GM12878 (cell line): ENCODE data around the gene NRP1. TPM values are rescaled to one million over a fixed set of nuclear protein-coding genes. Genes with fewer than 3 reads are reported as not detected.

Experiments
- ATAC-seq: fragments of 200-7000 bp; cut with Tn5 transposase; 3 replicates; pipeline ENCODE4 v1.9.1; 2020; ENCODE audit warnings: mild to moderate bottlenecking, moderate library complexity
- BruUV-seq: library from RNA; stranded (reverse); fragments of 400-500 nt; replicated peaks from 2 replicates; lab custom pipeline; 2021; lab: Mats Ljungman, UMichigan
- CTCF ChIA-PET: fragments of 300-600 bp; sonication (Branson Sonifier 250); formaldehyde crosslinking; extraction: SDS; loops from one replicate; lab custom pipeline; 2021; ENCODE audit warnings: inconsistent platforms; lab: Yijun Ruan, JAX
- POLR2A ChIA-PET: fragments of 350-600 bp; formaldehyde crosslinking; extraction: SDS; loops from one replicate; lab custom pipeline; 2021; ENCODE audit warnings: inconsistent platforms; lab: Charles Lee
- RAD21 ChIA-PET: fragments of 300-600 bp; sonication (Branson Sonifier 250); formaldehyde crosslinking; loops from one replicate; lab custom pipeline; 2023; ENCODE audit warnings: antibody characterized with exemption; ENCODE audit not compliant: unreplicated experiment; lab: Charles Lee
- SMC1A ChIA-PET: fragments of 300-600 bp; sonication (Branson Sonifier 250); formaldehyde crosslinking; loops from one replicate; lab custom pipeline; 2023; ENCODE audit not compliant: unreplicated experiment, uncharacterized antibody; lab: Charles Lee
- DNase-seq: peaks from one replicate; pipeline ENCODE4 v3.0.0-alpha.2; 2011; ENCODE audit warnings: low read depth, low spot score
- FAIRE-seq: peaks from 3 replicates; lab custom pipeline; 2011; peaks lifted over from hg19 to GRCh38; lab: Jason Lieb, UNC
- H2AFZ ChIP-seq: 2 replicates; pipeline ENCODE4 v1.6.0; 2011; ENCODE audit warnings: low read depth, low read length, control low read depth; ENCODE audit not compliant: control insufficient read depth
- H3K27ac ChIP-seq: 2 replicates; pipeline ENCODE4 v1.5.1; 2011; ENCODE audit warnings: control low read depth; ENCODE audit not compliant: control insufficient read depth, insufficient read depth
- H3K27me3 ChIP-seq, 2 experiments: replicated peaks in 1 of 2; 2 replicates each; pipeline versions ENCODE4 v1.6.0 to v1.6.1; 2011; ENCODE audit warnings: low read length in 1 of 2; ENCODE audit not compliant: control insufficient read depth in 2 of 2, insufficient read depth in 2 of 2
- H3K36me3 ChIP-seq, 2 experiments: 2 replicates each; pipeline ENCODE4 v1.5.1; 2011; ENCODE audit warnings: low read length in 1 of 2; ENCODE audit not compliant: control insufficient read depth in 2 of 2, insufficient read depth in 2 of 2
- H3K4me1 ChIP-seq: 2 replicates; pipeline ENCODE4 v1.6.1; 2011; ENCODE audit warnings: mild to moderate bottlenecking, low read length, moderate library complexity, mixed read lengths; ENCODE audit not compliant: control insufficient read depth, insufficient read depth
- H3K4me2 ChIP-seq: 2 replicates; pipeline ENCODE4 v1.6.0; 2011; ENCODE audit warnings: control low read depth; ENCODE audit not compliant: control insufficient read depth, insufficient read depth
- H3K4me3 ChIP-seq: fragments of 200-600 bp; sonication (generic); 2 replicates; pipeline ENCODE4 v1.5.1; 2016
- H3K79me2 ChIP-seq: 2 replicates; pipeline ENCODE4 v1.6.0; 2011; ENCODE audit warnings: low read length; ENCODE audit not compliant: control insufficient read depth, insufficient read depth
- H3K9ac ChIP-seq: 2 replicates; pipeline ENCODE4 v1.8.0; 2011; ENCODE audit warnings: low read length, control low read depth, mixed read lengths; ENCODE audit not compliant: control insufficient read depth, insufficient read depth
- H3K9me3 ChIP-seq: replicated peaks from 3 replicates; pipeline ENCODE4 v1.5.1; 2011; ENCODE audit warnings: mild to moderate bottlenecking, low read length; ENCODE audit not compliant: control insufficient read depth, insufficient read depth
- H4K20me1 ChIP-seq: 2 replicates; pipeline ENCODE4 v1.6.0; 2011; ENCODE audit not compliant: control insufficient read depth, insufficient read depth
- ASH2L ChIP-seq: fragments of 300-600, 200-600 bp; sonication (generic); IDR thresholded peaks from 2 replicates; pipeline ENCODE4 v1.6.1; 2017; ENCODE audit warnings: low read depth, mild to moderate bottlenecking, borderline replicate concordance
- CREB1 ChIP-seq: IDR thresholded peaks from 2 replicates; pipeline ENCODE4 v1.6.1; 2012; ENCODE audit warnings: low read depth, mild to moderate bottlenecking, inconsistent platforms
- HCFC1 ChIP-seq: fragments of 150-350 bp; IDR thresholded peaks from 2 replicates; pipeline ENCODE4 v1.6.1; 2014; ENCODE audit warnings: low read length
- KAT2A ChIP-seq: conservative IDR thresholded peaks from 2 replicates; pipeline ENCODE4 v1.6.1; 2011; ENCODE audit warnings: low read depth, low read length; ENCODE audit not compliant: control insufficient read depth
- MEF2A ChIP-seq: IDR thresholded peaks from 2 replicates; pipeline ENCODE4 v1.6.1; 2011; ENCODE audit warnings: low read depth, mild to moderate bottlenecking, low read length, moderate library complexity; ENCODE audit not compliant: insufficient read depth
- MEF2B ChIP-seq: fragments of 450-650 bp; IDR thresholded peaks from 2 replicates; pipeline ENCODE4 v1.6.1; 2018; ENCODE audit warnings: mild to moderate bottlenecking, moderate library complexity; ENCODE audit not compliant: partially characterized antibody, poor library complexity, severe bottlenecking
- MYC ChIP-seq: IDR thresholded peaks from 2 replicates; pipeline ENCODE4 v1.6.1; 2011; ENCODE audit warnings: mild to moderate bottlenecking, low read length, moderate library complexity, inconsistent platforms; ENCODE audit not compliant: insufficient read depth, insufficient replicate concordance, insufficient read length, severe bottlenecking
- PAX5 ChIP-seq: IDR thresholded peaks from 2 replicates; pipeline ENCODE4 v1.6.1; 2011; ENCODE audit warnings: low read depth, low read length, borderline replicate concordance
- RCOR1 ChIP-seq: conservative IDR thresholded peaks from 2 replicates; pipeline ENCODE4 v1.6.1; 2012; ENCODE audit warnings: low read depth, low read length, improper control_type of control experiment
- ZNF622 ChIP-seq: fragments of 450-650 bp; IDR thresholded peaks from 2 replicates; pipeline ENCODE4 v1.6.1; 2017; ENCODE audit warnings: mild to moderate bottlenecking, inconsistent platforms
- WGBS: methylation state at CpG from one replicate; pipeline ENCODE4 v1.1.6; 2016; ENCODE audit warnings: low lambda C conversion rate; ENCODE audit not compliant: insufficient replicate concordance, insufficient coverage; ENCODE audit errors: missing lambda C conversion rate; 5-methylcytosine and 5-hydroxymethylcytosine counted together
- in situ Hi-C: fragments of 300-500 bp; cut with MboI; formaldehyde crosslinking; loops from 9 replicates; pipeline ENCODE4 v1.14.3; 2018; ENCODE audit warnings: mixed read lengths
- intact Hi-C: fragments of 100-400 bp; cut with micrococcal nuclease; formaldehyde crosslinking; loops from one replicate; pipeline ENCODE4 v1.14.2; 2022; ENCODE audit not compliant: unreplicated experiment
- polyA plus RNA-seq, 11 experiments: library from polyadenylated mRNA; depleted of rRNA in 4 of 11; unstranded in 6 of 11; stranded (reverse) in 5 of 11; fragments of >200 nt; fragmentation: Nextera tagmentation in 4 of 11; fragmentation: Illumina TruSeq in 1 of 11; extraction: Ambion mirVana in 4 of 11; extraction: Trizol in 1 of 11; gene quantifications; 1 replicate in 1 of 11; 2 replicates in 10 of 11; pipeline versions ENCODE4 v1.2.1 to v1.2.3, GENCODE V29; 2011 to 2016; ENCODE audit warnings: inconsistent platforms in 2 of 11, missing spikeins in 2 of 11, low read depth in 1 of 11
- total RNA-seq, 4 experiments: library from RNA; depleted of rRNA in 3 of 4; stranded (reverse); fragments of >200 nt in 3 of 4; fragmentation: Illumina TruSeq in 1 of 4; extraction: Trizol in 1 of 4; gene quantifications; 2 replicates each; pipeline versions ENCODE4 v1.2.1 to v1.2.3, GENCODE V29; 2013 to 2021
- TF ChIP-seq, protein P1 (sequence below): fragments of 450-650 bp; formaldehyde crosslinking; IDR thresholded peaks from 2 replicates; pipeline ENCODE4 v1.4.0; 2020; ENCODE audit warnings: mild to moderate bottlenecking, moderate library complexity
- TF ChIP-seq, protein P2 (sequence below): IDR thresholded peaks from 2 replicates; pipeline ENCODE4 v1.6.1; 2012; ENCODE audit warnings: low read length, inconsistent platforms

The NRP1 gene
- total and polyA plus RNA-seq, 10 of the 15 experiments (the other 5 are each of a cell fraction or from before 2014, with no cell fraction given): 0.11 to 12.1 (median 0.52) TPM

DNA sequence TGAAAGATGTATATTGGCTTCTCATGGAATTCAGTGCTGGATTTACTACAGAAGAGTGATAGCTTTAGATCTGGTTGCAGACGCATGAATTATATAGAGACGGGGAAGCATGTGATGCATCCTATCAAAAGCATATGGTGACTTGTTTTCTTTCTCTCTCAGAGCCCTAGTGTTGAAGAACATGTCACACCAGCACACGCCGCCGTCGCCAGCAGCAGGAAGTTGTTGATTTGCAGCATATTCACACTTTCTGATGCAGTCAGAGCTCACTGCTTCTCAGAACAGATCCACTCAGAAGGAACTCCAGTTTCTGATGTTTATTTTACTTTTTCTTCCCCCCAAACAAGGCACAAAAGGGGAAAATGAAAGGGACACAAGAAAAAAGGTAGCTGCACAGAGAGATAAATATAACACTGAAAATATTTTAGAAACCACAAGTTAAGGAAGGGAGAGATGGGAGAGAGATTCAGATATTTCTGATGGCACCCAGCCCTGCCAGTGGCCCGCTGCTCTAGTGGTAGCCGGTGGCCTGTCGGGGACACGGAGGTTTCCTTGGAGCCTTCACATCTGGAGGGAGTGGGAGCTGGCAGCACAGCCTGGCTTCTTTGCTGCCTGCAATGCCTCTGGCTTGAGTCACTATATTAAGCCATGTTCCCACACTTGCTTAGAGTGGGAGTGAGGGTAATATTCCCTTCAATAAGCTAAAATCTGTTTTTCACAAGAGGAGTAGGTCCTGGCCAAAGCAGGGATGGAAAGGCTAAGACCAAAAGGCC lies 123.2 kb downstream of the NRP1 start:
- Histone ChIP-seq H3K4me1 (no peaks in the 10 kb centered on the region), H3K4me2 (no peak overlapping the region), H3K9ac (no peak overlapping the region)
- no peak for TF ChIP-seq RCOR1
- no peak for TF ChIP-seq MEF2B
- TF ChIP-seq PAX5: no peak
- no peak for TF ChIP-seq CREB1
- TF ChIP-seq, protein P1, sequence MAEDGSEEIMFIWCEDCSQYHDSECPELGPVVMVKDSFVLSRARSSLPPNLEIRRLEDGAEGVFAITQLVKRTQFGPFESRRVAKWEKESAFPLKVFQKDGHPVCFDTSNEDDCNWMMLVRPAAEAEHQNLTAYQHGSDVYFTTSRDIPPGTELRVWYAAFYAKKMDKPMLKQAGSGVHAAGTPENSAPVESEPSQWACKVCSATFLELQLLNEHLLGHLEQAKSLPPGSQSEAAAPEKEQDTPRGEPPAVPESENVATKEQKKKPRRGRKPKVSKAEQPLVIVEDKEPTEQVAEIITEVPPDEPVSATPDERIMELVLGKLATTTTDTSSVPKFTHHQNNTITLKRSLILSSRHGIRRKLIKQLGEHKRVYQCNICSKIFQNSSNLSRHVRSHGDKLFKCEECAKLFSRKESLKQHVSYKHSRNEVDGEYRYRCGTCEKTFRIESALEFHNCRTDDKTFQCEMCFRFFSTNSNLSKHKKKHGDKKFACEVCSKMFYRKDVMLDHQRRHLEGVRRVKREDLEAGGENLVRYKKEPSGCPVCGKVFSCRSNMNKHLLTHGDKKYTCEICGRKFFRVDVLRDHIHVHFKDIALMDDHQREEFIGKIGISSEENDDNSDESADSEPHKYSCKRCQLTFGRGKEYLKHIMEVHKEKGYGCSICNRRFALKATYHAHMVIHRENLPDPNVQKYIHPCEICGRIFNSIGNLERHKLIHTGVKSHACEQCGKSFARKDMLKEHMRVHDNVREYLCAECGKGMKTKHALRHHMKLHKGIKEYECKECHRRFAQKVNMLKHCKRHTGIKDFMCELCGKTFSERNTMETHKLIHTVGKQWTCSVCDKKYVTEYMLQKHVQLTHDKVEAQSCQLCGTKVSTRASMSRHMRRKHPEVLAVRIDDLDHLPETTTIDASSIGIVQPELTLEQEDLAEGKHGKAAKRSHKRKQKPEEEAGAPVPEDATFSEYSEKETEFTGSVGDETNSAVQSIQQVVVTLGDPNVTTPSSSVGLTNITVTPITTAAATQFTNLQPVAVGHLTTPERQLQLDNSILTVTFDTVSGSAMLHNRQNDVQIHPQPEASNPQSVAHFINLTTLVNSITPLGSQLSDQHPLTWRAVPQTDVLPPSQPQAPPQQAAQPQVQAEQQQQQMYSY: no peak
- TF ChIP-seq ZNF622: no peak
- no peak for TF ChIP-seq ASH2L
- TF ChIP-seq, protein P2, sequence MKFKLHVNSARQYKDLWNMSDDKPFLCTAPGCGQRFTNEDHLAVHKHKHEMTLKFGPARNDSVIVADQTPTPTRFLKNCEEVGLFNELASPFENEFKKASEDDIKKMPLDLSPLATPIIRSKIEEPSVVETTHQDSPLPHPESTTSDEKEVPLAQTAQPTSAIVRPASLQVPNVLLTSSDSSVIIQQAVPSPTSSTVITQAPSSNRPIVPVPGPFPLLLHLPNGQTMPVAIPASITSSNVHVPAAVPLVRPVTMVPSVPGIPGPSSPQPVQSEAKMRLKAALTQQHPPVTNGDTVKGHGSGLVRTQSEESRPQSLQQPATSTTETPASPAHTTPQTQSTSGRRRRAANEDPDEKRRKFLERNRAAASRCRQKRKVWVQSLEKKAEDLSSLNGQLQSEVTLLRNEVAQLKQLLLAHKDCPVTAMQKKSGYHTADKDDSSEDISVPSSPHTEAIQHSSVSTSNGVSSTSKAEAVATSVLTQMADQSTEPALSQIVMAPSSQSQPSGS: no peak
- TF ChIP-seq KAT2A: no peak
- TF ChIP-seq MEF2A: no peak
- TF ChIP-seq MYC: no peak
- no peak for TF ChIP-seq HCFC1
- TF ChIP-seq, all 136 proteins: peak for 0
- DNase-seq (no peak), FAIRE-seq (no peak), ATAC-seq (peak; percentile 70)
- H2AFZ ChIP-seq: no peak overlapping the region
- no peaks in the 10 kb centered on the region for H4K20me1 ChIP-seq
- ChIA-PET SMC1A (interaction anchor here (0.8 to 2.5 kb wide), 3 partner anchors 9 to 29 kb away, joined by 3 to 8 read pairs (median 3); no protein-coding TSS in a partner anchor), RAD21 (interaction anchor here (1.9 kb wide), 1 partner anchor 18 kb away, joined by 6 read pairs; no protein-coding TSS in a partner anchor), CTCF (interaction anchor here (1.5 kb wide), 1 partner anchor 18 kb away, joined by 8 read pairs; no protein-coding TSS in a partner anchor), POLR2A (no interaction called here)
- no peak overlapping the region for H3K4me3 ChIP-seq
- no peak overlapping the region for H3K27ac ChIP-seq
- BruUV-seq: no TSS peak
- WGBS: 26% methylated on average over 10 of the region's 10 CpGs
- no peaks in the 10 kb centered on the region for H3K79me2 ChIP-seq
- H3K36me3 ChIP-seq: no peaks in the 10 kb centered on the region
- intact Hi-C loops: no loop called here
- in situ Hi-C loops: no loop called here
- H3K27me3 ChIP-seq: no peaks in the 10 kb centered on the region
- H3K9me3 ChIP-seq: no peaks in the 10 kb centered on the region; the same call in 2 of the 3 replicates
